ENCODE results near the gene OR1F1.

The OR1F1 gene

DNA sequence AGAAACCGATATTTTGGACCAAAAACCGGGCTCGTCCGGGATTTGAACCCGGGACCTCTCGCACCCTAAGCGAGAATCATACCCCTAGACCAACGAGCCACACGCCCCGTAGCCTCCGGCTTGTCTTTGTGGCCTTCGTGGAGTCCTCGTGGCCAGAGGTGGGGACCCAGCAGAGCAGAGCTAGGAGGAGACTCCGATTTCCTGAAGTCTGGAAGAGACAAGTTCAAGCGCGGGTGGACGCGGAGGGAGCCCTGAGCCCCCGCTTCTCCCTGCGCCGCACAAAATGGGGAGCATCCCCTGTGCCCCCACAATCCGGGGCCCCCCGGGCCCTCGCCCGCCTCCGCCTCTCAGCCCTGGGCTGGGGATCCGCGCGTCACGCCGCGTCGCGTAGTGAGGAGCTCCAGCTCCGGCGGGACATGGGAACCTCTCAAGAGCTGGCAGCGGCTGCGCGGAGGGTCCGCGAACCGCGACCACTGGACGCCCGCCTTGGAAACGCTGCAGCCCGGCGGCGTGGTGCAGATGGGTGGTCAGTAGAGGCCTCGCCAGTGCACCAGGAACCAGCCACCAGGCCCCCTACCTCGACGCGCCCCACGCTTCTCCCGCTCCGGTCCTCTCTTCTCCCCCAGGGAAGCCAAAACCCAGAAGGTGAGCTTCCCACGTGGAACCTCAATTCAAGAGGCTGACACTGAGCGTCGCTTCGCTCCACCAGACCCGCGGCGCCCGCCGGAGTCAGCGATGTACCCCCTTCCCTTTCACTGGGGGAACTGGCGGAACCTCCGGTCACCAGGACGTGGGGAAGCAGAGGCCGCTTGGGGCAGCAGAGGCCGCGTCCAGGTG is 5.2 kb upstream of the OR1F1 start:
- Histone ChIP-seq H3K4me2 (ENCODE audit: insufficient read depth, low read length, poor library complexity, severe bottlenecking) (peak overlapping the region; percentile 85), H2BK5ac (ENCODE audit: low read length) (no peak overlapping the region), H3K36me3 (replicated peaks in 1 of 2; ENCODE audit: control insufficient read depth in 2 of 2, insufficient read depth in 2 of 2, low read length in 2 of 2) (no peaks in the 10 kb centered on the region), H3K27me3 (ENCODE audit: control insufficient read depth in 3 of 3, insufficient read depth in 3 of 3, low read depth in 1 of 3, low read length in 3 of 3) (peaks cover 15 to 60% (median 55%) of the 10 kb centered on the region in 3 experiments), H3K79me1 (ENCODE audit: low read depth, low read length) (no peaks in the 10 kb centered on the region), H2BK12ac (ENCODE audit: low read length) (no peak overlapping the region), H2BK15ac (ENCODE audit: low read length) (no peak overlapping the region), H3K9ac (ENCODE audit: low read depth, low read length, poor library complexity) (peak overlapping the region; percentile 80), H3K27ac (replicated peaks; ENCODE audit: low read length) (no peak overlapping the region), H3K4me3 (ENCODE audit: low read length in 2 of 2) (peak overlapping the region; percentile 63 to 83), H4K8ac (ENCODE audit: low read depth, low read length) (no peak overlapping the region), H2AFZ (ENCODE audit: low read length) (peak overlapping the region; percentile 95), H2AK5ac (ENCODE audit: low read depth, low read length) (peak overlapping the region; percentile 34), H3K4me1 (ENCODE audit: control insufficient read depth in 2 of 2, insufficient read depth in 1 of 2, low read depth in 1 of 2, low read length in 2 of 2) (peaks cover 0 to 7% of the 10 kb centered on the region in 2 donors), H3K23ac (ENCODE audit: low read depth, low read length, poor library complexity) (peak overlapping the region; percentile 80), H3K9me3 (replicated peaks in 1 of 2; ENCODE audit: control insufficient read depth in 2 of 2, insufficient read depth in 1 of 2, low read depth in 1 of 2, low read length in 2 of 2) (peaks cover 0 to 2% of the 10 kb centered on the region in 2 donors), H3K14ac (ENCODE audit: low read length) (no peak overlapping the region), H3K18ac (ENCODE audit: low read length) (peak overlapping the region; percentile 93), H2BK120ac (ENCODE audit: low read depth, low read length) (no peak overlapping the region), H3K4ac (ENCODE audit: low read length) (no peak overlapping the region), H4K91ac (ENCODE audit: low read depth, low read length, poor library complexity) (no peak overlapping the region)
- WGBS, 2 donors (ENCODE audit: extremely low coverage in 2 of 2, insufficient read length in 2 of 2, insufficient replicate concordance in 1 of 2), result no CpG with 5 or more reads among the region's 72 CpGs
- no peak for DNase-seq (ENCODE audit: low spot score)

DNA sequence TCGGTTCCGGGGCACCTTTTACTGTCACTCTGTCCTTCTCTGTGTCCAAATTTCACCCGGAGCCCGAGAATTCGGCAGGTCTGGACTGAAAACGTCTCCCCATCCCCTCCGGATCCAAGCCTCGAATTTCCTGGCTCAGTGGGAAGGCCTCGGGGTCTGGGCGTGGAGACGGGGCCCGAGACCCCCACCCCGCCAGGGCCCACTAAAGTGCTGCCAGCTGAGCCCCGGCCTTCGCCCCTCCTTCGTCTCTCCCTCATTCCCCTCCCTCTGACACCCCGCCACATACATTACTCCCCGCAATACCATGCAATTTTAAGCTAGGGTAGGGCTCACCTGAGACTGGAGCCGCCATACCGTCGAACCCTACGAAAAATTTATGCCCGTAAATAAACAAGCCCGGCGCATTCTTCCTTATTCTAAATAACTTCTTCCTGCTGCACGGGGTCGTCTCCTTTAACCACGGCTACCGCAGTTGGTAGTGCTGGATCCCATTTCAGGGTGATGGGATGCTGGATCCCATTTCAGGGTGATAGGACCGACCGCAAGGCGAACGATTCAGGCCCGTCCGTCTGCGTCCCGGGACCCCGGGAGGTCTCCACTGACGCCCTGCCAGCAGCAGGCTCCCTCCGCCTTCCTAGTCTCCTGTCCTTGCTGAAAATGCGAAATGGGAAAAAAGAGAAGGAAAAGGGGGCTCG is 4.4 kb upstream of the OR1F1 start:
- H3K4me2 ChIP-seq (ENCODE audit: insufficient read depth, low read length, poor library complexity, severe bottlenecking), result peak overlapping the region; percentile 85
- H2BK5ac ChIP-seq (ENCODE audit: low read length), result no peak overlapping the region
- DNase-seq (ENCODE audit: low spot score), result no peak
- H3K14ac ChIP-seq (ENCODE audit: low read length), result peak overlapping the region; percentile 32
- H3K18ac ChIP-seq (ENCODE audit: low read length), result no peak overlapping the region
- peaks cover 15 to 57% (median 50%) of the 10 kb centered on the region in 3 experiments for H3K27me3 ChIP-seq (ENCODE audit: control insufficient read depth in 3 of 3, insufficient read depth in 3 of 3, low read depth in 1 of 3, low read length in 3 of 3)
- H3K23ac ChIP-seq (ENCODE audit: low read depth, low read length, poor library complexity), result peak overlapping the region; percentile 80
- no peak overlapping the region for H3K27ac ChIP-seq (replicated peaks; ENCODE audit: low read length)
- H3K9ac ChIP-seq (ENCODE audit: low read depth, low read length, poor library complexity), result peak overlapping the region; percentile 80
- peaks cover 0 to 2% of the 10 kb centered on the region in 2 donors for H3K9me3 ChIP-seq (replicated peaks in 1 of 2; ENCODE audit: control insufficient read depth in 2 of 2, insufficient read depth in 1 of 2, low read depth in 1 of 2, low read length in 2 of 2)
- H3K79me1 ChIP-seq (ENCODE audit: low read depth, low read length), result no peaks in the 10 kb centered on the region
- H2AFZ ChIP-seq (ENCODE audit: low read length), result peak overlapping the region; percentile 95
- no peak overlapping the region for H2BK15ac ChIP-seq (ENCODE audit: low read length)
- no peak overlapping the region for H2BK120ac ChIP-seq (ENCODE audit: low read depth, low read length)
- no peaks in the 10 kb centered on the region for H3K36me3 ChIP-seq (replicated peaks in 1 of 2; ENCODE audit: control insufficient read depth in 2 of 2, insufficient read depth in 2 of 2, low read length in 2 of 2)
- peak overlapping the region; percentile 63 to 83 for H3K4me3 ChIP-seq (ENCODE audit: low read length in 2 of 2)
- no peak overlapping the region for H3K4ac ChIP-seq (ENCODE audit: low read length)
- H2AK5ac ChIP-seq (ENCODE audit: low read depth, low read length), result no peak overlapping the region
- no peak overlapping the region for H4K8ac ChIP-seq (ENCODE audit: low read depth, low read length)
- H2BK12ac ChIP-seq (ENCODE audit: low read length), result no peak overlapping the region
- no peak overlapping the region for H4K91ac ChIP-seq (ENCODE audit: low read depth, low read length, poor library complexity)
- WGBS, 2 donors (ENCODE audit: extremely low coverage in 2 of 2, insufficient read length in 2 of 2, insufficient replicate concordance in 1 of 2), result no CpG with 5 or more reads among the region's 42 CpGs
- peaks cover 0 to 7% of the 10 kb centered on the region in 2 donors for H3K4me1 ChIP-seq (ENCODE audit: control insufficient read depth in 2 of 2, insufficient read depth in 1 of 2, low read depth in 1 of 2, low read length in 2 of 2)

DNA sequence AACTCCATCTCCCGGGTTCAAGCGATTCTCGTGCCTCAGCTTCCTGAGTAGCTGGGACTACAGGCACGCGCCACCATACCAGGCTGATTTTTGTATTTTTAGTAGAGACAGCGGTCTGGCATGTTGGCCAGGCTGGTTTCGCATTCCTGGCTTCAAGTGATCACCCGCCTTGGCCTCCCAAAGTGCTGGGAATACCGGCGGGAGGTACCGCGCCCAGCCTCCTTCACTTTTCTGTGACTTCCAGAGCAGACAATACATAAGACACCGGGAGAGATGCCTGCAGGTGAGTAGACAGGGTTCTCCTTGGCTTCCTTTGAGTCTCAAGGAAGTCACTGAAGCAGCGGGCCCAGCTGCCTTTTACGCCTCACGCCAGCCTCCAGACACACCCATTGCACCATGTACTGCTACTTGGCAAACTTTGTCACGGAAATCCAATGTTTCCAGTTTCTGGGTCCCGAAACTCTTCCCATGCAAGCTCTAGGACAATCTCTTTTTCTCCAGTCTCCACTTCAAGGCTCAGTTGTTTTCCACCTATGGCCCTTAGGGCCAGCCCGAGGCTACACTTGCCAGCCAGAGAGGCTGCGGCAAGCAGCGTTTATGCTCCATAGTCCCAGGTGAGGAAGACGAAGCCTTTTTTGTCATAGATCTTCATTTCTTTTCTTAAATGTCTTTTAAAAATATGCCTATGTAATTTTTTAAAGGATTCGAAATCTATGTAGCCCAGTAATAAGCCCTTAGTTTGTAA is 886 bp upstream of the OR1F1 start:
- Histone ChIP-seq H3K4me3 (ENCODE audit: low read length in 2 of 2) (no peak overlapping the region), H3K27ac (replicated peaks; ENCODE audit: low read length) (no peak overlapping the region), H3K27me3 (ENCODE audit: control insufficient read depth in 3 of 3, insufficient read depth in 3 of 3, low read depth in 1 of 3, low read length in 3 of 3) (peaks cover 10 to 60% (median 32%) of the 10 kb centered on the region in 3 experiments)

More for the DNA sequence above, 886 bp upstream of the OR1F1 start:
- H2BK12ac ChIP-seq (ENCODE audit: low read length), result no peak overlapping the region
- WGBS, 2 donors (ENCODE audit: extremely low coverage in 2 of 2, insufficient read length in 2 of 2, insufficient replicate concordance in 1 of 2), result no CpG with 5 or more reads among the region's 23 CpGs
- H3K4me2 ChIP-seq (ENCODE audit: insufficient read depth, low read length, poor library complexity, severe bottlenecking), result no peak overlapping the region
- no peak overlapping the region for H4K91ac ChIP-seq (ENCODE audit: low read depth, low read length, poor library complexity)
- H3K36me3 ChIP-seq (replicated peaks in 1 of 2; ENCODE audit: control insufficient read depth in 2 of 2, insufficient read depth in 2 of 2, low read length in 2 of 2), result no peaks in the 10 kb centered on the region
- H3K18ac ChIP-seq (ENCODE audit: low read length), result no peak overlapping the region
- no peak overlapping the region for H2BK5ac ChIP-seq (ENCODE audit: low read length)
- H2AFZ ChIP-seq (ENCODE audit: low read length), result no peak overlapping the region
- no peaks in the 10 kb centered on the region for H3K9me3 ChIP-seq (replicated peaks in 1 of 2; ENCODE audit: control insufficient read depth in 2 of 2, insufficient read depth in 1 of 2, low read depth in 1 of 2, low read length in 2 of 2)
- H3K4me1 ChIP-seq (ENCODE audit: control insufficient read depth in 2 of 2, insufficient read depth in 1 of 2, low read depth in 1 of 2, low read length in 2 of 2), result peaks cover 0 to 7% of the 10 kb centered on the region in 2 donors
- H4K8ac ChIP-seq (ENCODE audit: low read depth, low read length), result no peak overlapping the region
- no peak overlapping the region for H3K9ac ChIP-seq (ENCODE audit: low read depth, low read length, poor library complexity)
- no peak overlapping the region for H2BK15ac ChIP-seq (ENCODE audit: low read length)
- no peak for DNase-seq (ENCODE audit: low spot score)
- no peak overlapping the region for H2AK5ac ChIP-seq (ENCODE audit: low read depth, low read length)
- H3K79me1 ChIP-seq (ENCODE audit: low read depth, low read length), result no peaks in the 10 kb centered on the region
- no peak overlapping the region for H3K4ac ChIP-seq (ENCODE audit: low read length)
- H2BK120ac ChIP-seq (ENCODE audit: low read depth, low read length), result no peak overlapping the region
- no peak overlapping the region for H3K14ac ChIP-seq (ENCODE audit: low read length)
- no peak overlapping the region for H3K23ac ChIP-seq (ENCODE audit: low read depth, low read length, poor library complexity)
